ENCODE data around the gene PITPNC1. TPM values are rescaled to one million over a fixed set of nuclear protein-coding genes. Genes with fewer than 3 reads are reported as not detected.
A peak's percentile ranks its signal among the peaks of the same experiment; 100 is the strongest.

PITPNC1 gene
- polyA plus RNA-seq, 1 of the 3 experiments (the other 2 are of a cell fraction), result 18.4 TPM

- Histone ChIP-seq H4K20me1 (ENCODE audit: insufficient read depth) (no peaks in the 10 kb centered on the region), H3K4me3 (ENCODE audit: low read depth in 2 of 2, low read length in 1 of 2) (no peak overlapping the region), H3K36me3 (replicated peaks in 1 of 2; ENCODE audit: control insufficient read depth in 1 of 2, insufficient read depth in 2 of 2, low read length in 1 of 2) (no peaks in the 10 kb centered on the region), H3K4me1 (ENCODE audit: control insufficient read depth in 1 of 2, insufficient read depth in 2 of 2, low read depth in 1 of 2, low read length in 1 of 2) (peaks cover 3 to 28% of the 10 kb centered on the region in 2 experiments; a peak in 3 of 4 replicates), H3K27ac (ENCODE audit: low read depth in 2 of 2, low read length in 1 of 2) (no peak overlapping the region), H3F3A (replicated peaks; ENCODE audit: insufficient read depth) (no peaks in the 10 kb centered on the region), H2AFZ (ENCODE audit: low read depth) (no peak overlapping the region), H3K9me3 (no peaks in the 10 kb centered on the region), H3K9ac (no peak overlapping the region), H3K4me2 (no peak overlapping the region), H3K27me3 (ENCODE audit: insufficient read depth) (no peaks in the 10 kb centered on the region), H3K9me2 (no peaks in the 10 kb centered on the region), H3K79me2 (ENCODE audit: insufficient read depth) (no peaks in the 10 kb centered on the region; the same call in 1 of the 2 replicates)
- 88% methylated on average over 4 of the region's 4 CpGs for WGBS (ENCODE audit: low lambda C conversion rate)
- DNase-seq, result no peak
- POLR2A ChIA-PET, result no interaction called here
- TF ChIP-seq POLR2AphosphoS5 (IDR thresholded peaks at IDR 0.05; ENCODE audit: low read depth, low read length), result no peak
- CTCF ChIA-PET, result interaction anchor here (0.6 to 6.3 kb wide), 8 partner anchors 9 to 162 kb away, joined by 3 to 53 read pairs (median 3); partner anchors contain the start of gene PITPNC1
These were observed 89.2 kb downstream of the PITPNC1 start for GRCh38 chr17:67466251-67466796.

GRCh38 chr17:67467500-67468455, 90.7 kb downstream of the PITPNC1 start:
- Histone ChIP-seq H3K36me3 (replicated peaks in 1 of 2; ENCODE audit: control insufficient read depth in 1 of 2, insufficient read depth in 2 of 2, low read length in 1 of 2) (no peaks in the 10 kb centered on the region), H3K9ac (no peak overlapping the region), H3K4me2 (no peak overlapping the region), H2AFZ (ENCODE audit: low read depth) (no peak overlapping the region), H4K20me1 (ENCODE audit: insufficient read depth) (no peaks in the 10 kb centered on the region), H3K4me3 (ENCODE audit: low read depth in 2 of 2, low read length in 1 of 2) (no peak overlapping the region), H3F3A (replicated peaks; ENCODE audit: insufficient read depth) (no peaks in the 10 kb centered on the region), H3K9me2 (no peaks in the 10 kb centered on the region), H3K27ac (ENCODE audit: low read depth in 2 of 2, low read length in 1 of 2) (peak overlapping the region in 1 of 2 experiments; percentile 44; a peak in 2 of 4 replicates), H3K4me1 (ENCODE audit: control insufficient read depth in 1 of 2, insufficient read depth in 2 of 2, low read depth in 1 of 2, low read length in 1 of 2) (peaks cover 3 to 28% of the 10 kb centered on the region in 2 experiments; a peak in 3 of 4 replicates), H3K79me2 (ENCODE audit: insufficient read depth) (no peaks in the 10 kb centered on the region; the same call in 1 of the 2 replicates), H3K9me3 (no peaks in the 10 kb centered on the region), H3K27me3 (ENCODE audit: insufficient read depth) (no peaks in the 10 kb centered on the region)
- peak; percentile 73 for DNase-seq
- CTCF ChIA-PET, result interaction anchor here (0.7 to 6.3 kb wide), 7 partner anchors 8 to 139 kb away, joined by 3 to 53 read pairs (median 4); partner anchors contain the start of gene PITPNC1
- TF ChIP-seq EP300 (IDR thresholded peaks at IDR 0.05; ENCODE audit: borderline replicate concordance in 1 of 2, low read depth in 1 of 2, low read length in 1 of 2) (0 out of 4 replicates have a peak, but pooled peaks of 1 of the 2 experiments have one; percentile 25), CTCF (IDR thresholded peaks at IDR 0.05) (no peak), PBX3 (IDR thresholded peaks at IDR 0.05) (no peak), FOSL2 (IDR thresholded peaks at IDR 0.05; ENCODE audit: borderline replicate concordance, low read depth) (no peak), POLR2AphosphoS5 (IDR thresholded peaks at IDR 0.05; ENCODE audit: low read depth, low read length) (no peak), MXI1 (IDR thresholded peaks at IDR 0.05; ENCODE audit: low read depth, low read length) (peak; percentile 23; the same call in 1 of the 2 replicates), TCF12 (IDR thresholded peaks at IDR 0.05) (0 out of 2 replicates have a peak, but pooled peaks have one; percentile 4), TAF1 (IDR thresholded peaks at IDR 0.05; ENCODE audit: borderline replicate concordance, low read depth, low read length) (no peak), REST (IDR thresholded peaks at IDR 0.05; ENCODE audit: low read depth, low read length) (no peak), GATA2 (CRISPR knock-in tag; IDR thresholded peaks at IDR 0.05) (peak; percentile 40; the same call in 1 of the 2 replicates), EZH2phosphoT487 (IDR thresholded peaks at IDR 0.05; ENCODE audit: borderline replicate concordance, low read depth) (no peak)
- POLR2A ChIA-PET, result no interaction called here
- WGBS (ENCODE audit: low lambda C conversion rate), result 85% methylated on average over 8 of the region's 8 CpGs
